Natural killer cell (primary cell): ENCODE measurements around the gene SGSM2. TPM values are rescaled to one million over a fixed set of nuclear protein-coding genes. Genes with fewer than 3 reads are reported as not detected.

Experiments used
- ATAC-seq, 3 donors: fragments of 150-1000 bp in 2 of 3; fragments of 200-7000 bp in 1 of 3; cut with Tn5 transposase; 1 replicate in 1 of 3; 2 replicates in 2 of 3; pipeline ENCODE4 v1.10.0; 2021; ENCODE audit warnings: mild to moderate bottlenecking in 2 of 3, moderate library complexity in 2 of 3
- DNase-seq, 2 donors: peaks; one replicate each; pipeline versions ENCODE4 v3.0.0 to v3.0.0-alpha.2; 2013 to 2021; ENCODE audit warnings: mixed read lengths in 1 of 2
- H3K27ac ChIP-seq: one replicate; pipeline ENCODE4 v1.5.1; 2013; ENCODE audit warnings: mild to moderate bottlenecking, low read length
- H3K27me3 ChIP-seq: one replicate; pipeline ENCODE4 v1.6.1; 2013; ENCODE audit warnings: low read length; ENCODE audit not compliant: control insufficient read depth, insufficient read depth
- H3K36me3 ChIP-seq: one replicate; pipeline ENCODE4 v1.6.1; 2013; ENCODE audit warnings: low read length; ENCODE audit not compliant: control insufficient read depth, insufficient read depth
- H3K4me1 ChIP-seq: one replicate; pipeline ENCODE4 v1.6.1; 2013; ENCODE audit warnings: low read length; ENCODE audit not compliant: control insufficient read depth, insufficient read depth
- H3K4me3 ChIP-seq: one replicate; pipeline ENCODE4 v1.5.1; 2013; ENCODE audit warnings: low read length
- H3K9me3 ChIP-seq: one replicate; pipeline ENCODE4 v1.6.1; 2013; ENCODE audit warnings: low read length; ENCODE audit not compliant: control insufficient read depth, insufficient read depth
- H3K27ac Mint-ChIP-seq, 2 donors: one replicate each; pipeline ENCODE4 v1.8.0; 2022; ENCODE audit warnings: mild to moderate bottlenecking in 2 of 2, mixed read lengths in 2 of 2, moderate library complexity in 1 of 2
- H3K27me3 Mint-ChIP-seq, 2 donors: one replicate each; pipeline ENCODE4 v1.8.0; 2022; ENCODE audit warnings: low read depth in 2 of 2, mixed read lengths in 2 of 2
- H3K36me3 Mint-ChIP-seq: one replicate; pipeline ENCODE4 v1.8.0; 2022; ENCODE audit warnings: mixed read lengths
- H3K4me1 Mint-ChIP-seq, 2 donors: one replicate each; pipeline ENCODE4 v1.8.0; 2022; ENCODE audit warnings: mixed read lengths in 2 of 2
- H3K4me3 Mint-ChIP-seq: one replicate; pipeline ENCODE4 v1.8.0; 2022; ENCODE audit warnings: mild to moderate bottlenecking, moderate library complexity, mixed read lengths
- H3K9me3 Mint-ChIP-seq, 2 donors: one replicate each; pipeline ENCODE4 v1.8.0; 2022; ENCODE audit warnings: mixed read lengths in 2 of 2
- CTCF ChIP-seq: fragments of 200-600 bp; IDR thresholded peaks from one replicate; pipeline ENCODE4 v1.8.0; 2022; ENCODE audit warnings: antibody characterized with exemption
- WGBS: methylation state at CpG from one replicate; pipeline ENCODE4 v1.1.7; 2013; ENCODE audit warnings: missing lambda C conversion rate; ENCODE audit not compliant: insufficient coverage; 5-methylcytosine and 5-hydroxymethylcytosine counted together
- intact Hi-C: fragments of 100-400 bp; cut with micrococcal nuclease; formaldehyde crosslinking; loops from one replicate; pipeline ENCODE4 v1.14.2; 2022
- total RNA-seq, 4 donors: library from RNA; stranded (reverse); fragments of 120-200 nt in 1 of 4; gene quantifications; one replicate each; pipeline versions ENCODE4 v1.2.3 to v1.2.4, GENCODE V29; 2013 to 2022

SGSM2 gene
- total RNA-seq, 3 donors from 2014 or later (not counting 1 experiment from before 2014, with no cell fraction given): 65.4 to 75.7 (median 73.6) TPM

- no peaks in the 10 kb centered on the region for H3K27me3 ChIP-seq
- no peaks in the 10 kb centered on the region for H3K9me3 ChIP-seq
- H3K27me3 Mint-ChIP-seq: no peaks in the 10 kb centered on the region
- peak overlapping the region in 1 of 2 donors; percentile 93 for H3K27ac Mint-ChIP-seq
- TF ChIP-seq CTCF: no peak
- no peaks in the 10 kb centered on the region for H3K9me3 Mint-ChIP-seq
- H3K4me3 Mint-ChIP-seq: peak overlapping the region; percentile 32
- no peak overlapping the region for H3K4me3 ChIP-seq
- ATAC-seq (no peak), DNase-seq (peak in 1 of 2 donors; percentile 48)
- H3K4me1 Mint-ChIP-seq: peaks cover 35 to 64% of the 10 kb centered on the region in 2 donors
- peaks cover 65% of the 10 kb centered on the region for H3K4me1 ChIP-seq
- intact Hi-C loops: no loop called here
- peak overlapping the region; percentile 56 for H3K27ac ChIP-seq
- H3K36me3 Mint-ChIP-seq: no peaks in the 10 kb centered on the region
- 26% methylated on average over 34 of the region's 34 CpGs for WGBS
- H3K36me3 ChIP-seq: no peaks in the 10 kb centered on the region
Observed at GRCh38 chr17:2396568-2397246, 59.4 kb downstream of the SGSM2 start.

GRCh38 chr17:2397247-2398171 lies 60.2 kb downstream of the SGSM2 start:
- H3K27ac ChIP-seq: peak overlapping the region; percentile 56
- H3K36me3 Mint-ChIP-seq: no peaks in the 10 kb centered on the region
- peak overlapping the region; percentile 93 to 99 for H3K27ac Mint-ChIP-seq
- no peak overlapping the region for H3K4me3 ChIP-seq
- 76% methylated on average over 12 of the region's 12 CpGs for WGBS
- intact Hi-C loops: no loop called here
- no peaks in the 10 kb centered on the region for H3K27me3 Mint-ChIP-seq
- ATAC-seq (no peak), DNase-seq (no peak)
- no peaks in the 10 kb centered on the region for H3K9me3 Mint-ChIP-seq
- peaks cover 62% of the 10 kb centered on the region for H3K4me1 ChIP-seq
- H3K27me3 ChIP-seq: no peaks in the 10 kb centered on the region
- H3K36me3 ChIP-seq: no peaks in the 10 kb centered on the region
- peaks cover 31 to 60% of the 10 kb centered on the region in 2 donors for H3K4me1 Mint-ChIP-seq
- peak overlapping the region; percentile 31 for H3K4me3 Mint-ChIP-seq
- no peak for TF ChIP-seq CTCF
- no peaks in the 10 kb centered on the region for H3K9me3 ChIP-seq

GRCh38 chr17:2398182-2398581 lies 60.9 kb downstream of the SGSM2 start:
- Histone ChIP-seq H3K4me3 (no peak overlapping the region), H3K27me3 (no peaks in the 10 kb centered on the region), H3K36me3 (no peaks in the 10 kb centered on the region), H3K4me1 (peaks cover 66% of the 10 kb centered on the region), H3K9me3 (no peaks in the 10 kb centered on the region), H3K27ac (no peak overlapping the region)
- DNase-seq (no peak), ATAC-seq (no peak)
- Mint-ChIP-seq H3K4me3 (peak overlapping the region; percentile 28), H3K36me3 (no peaks in the 10 kb centered on the region), H3K4me1 (peaks cover 31 to 64% of the 10 kb centered on the region in 2 donors), H3K27me3 (no peaks in the 10 kb centered on the region), H3K9me3 (no peaks in the 10 kb centered on the region), H3K27ac (peak overlapping the region; percentile 93 to 99)
- intact Hi-C loops: no loop called here
- WGBS: 91% methylated on average over 10 of the region's 10 CpGs
- TF ChIP-seq CTCF: no peak
